ENCODE data around the gene SORCS2. TPM values are rescaled to one million over a fixed set of nuclear protein-coding genes. Genes with fewer than 3 reads are reported as not detected.

Gene SORCS2
- polyA plus RNA-seq, 1 donor from 2014 or later: not detected

DNA sequence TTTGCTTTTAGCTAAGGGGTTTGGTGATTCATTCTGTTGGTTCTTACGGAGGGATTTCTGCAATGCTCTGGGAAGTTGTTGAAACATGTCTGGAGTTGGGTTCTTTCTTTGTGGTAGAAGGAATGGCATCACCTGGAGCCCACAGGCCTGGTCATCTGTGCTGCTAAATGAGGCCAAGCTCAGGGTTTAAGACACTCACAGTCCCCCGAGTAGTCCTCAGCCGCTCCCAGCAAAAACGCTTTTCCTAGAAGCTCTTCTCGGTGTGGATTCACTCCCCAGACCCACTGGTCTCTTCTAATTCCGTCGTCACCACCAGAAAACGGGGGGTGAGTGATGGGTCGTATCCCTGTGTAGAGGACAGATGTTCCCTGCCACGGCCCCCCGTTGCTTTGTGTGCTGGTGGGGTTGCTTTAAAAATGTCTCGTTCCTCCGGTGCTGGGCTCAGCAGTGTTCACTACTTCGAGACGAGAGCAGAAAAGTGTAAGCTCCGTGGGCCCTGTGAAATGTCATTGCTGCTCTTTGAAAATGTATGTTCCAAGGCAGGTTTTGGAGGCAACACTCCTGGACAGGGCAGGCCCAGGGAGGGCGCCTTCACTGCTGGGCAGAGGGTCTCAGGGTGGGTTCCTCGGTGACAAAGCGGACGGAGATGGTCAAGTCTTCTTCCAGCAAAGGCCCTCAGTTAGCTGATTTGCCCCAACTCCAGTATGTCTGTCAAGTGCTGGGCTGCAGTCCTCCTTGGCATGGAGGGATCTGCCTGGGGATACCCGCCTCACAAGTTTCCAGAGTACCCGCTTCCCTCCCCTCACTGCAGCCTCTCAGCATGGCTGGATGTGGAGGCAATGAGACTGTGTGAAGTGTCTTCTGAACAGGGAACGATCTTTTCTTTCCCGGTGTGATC, 205.1 kb downstream of the SORCS2 start:
- no peak overlapping the region for H3K27ac Mint-ChIP-seq
- H3K4me1 Mint-ChIP-seq: no peaks in the 10 kb centered on the region
- peaks cover 1% of the 10 kb centered on the region for H3K27me3 Mint-ChIP-seq
- no peaks in the 10 kb centered on the region for H3K36me3 Mint-ChIP-seq
- peaks cover 2 to 12% (median 5%) of the 10 kb centered on the region in 3 donors for H3K9me3 Mint-ChIP-seq
- no peak overlapping the region for H3K4me3 Mint-ChIP-seq

DNA sequence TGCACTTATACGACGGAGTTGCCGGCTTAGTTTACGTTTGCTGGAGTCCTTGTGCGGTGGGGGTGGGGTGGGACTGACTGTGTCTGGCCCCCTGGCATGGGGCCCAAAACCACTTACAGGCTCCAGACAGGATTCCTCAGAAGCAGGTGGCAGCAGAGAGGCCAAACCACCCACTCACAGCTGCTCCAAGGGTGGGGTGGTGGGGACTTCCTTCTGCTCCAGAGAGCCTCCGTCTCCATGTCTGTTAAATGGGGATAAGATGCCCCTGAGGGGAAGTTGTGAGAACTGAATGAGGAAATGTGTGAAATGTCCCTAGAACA, 205.7 kb downstream of the SORCS2 start:
- H3K27ac Mint-ChIP-seq: no peak overlapping the region
- peaks cover 1% of the 10 kb centered on the region for H3K27me3 Mint-ChIP-seq
- H3K9me3 Mint-ChIP-seq: peaks cover 2 to 12% (median 5%) of the 10 kb centered on the region in 3 donors
- no peak overlapping the region for H3K4me3 Mint-ChIP-seq
- no peaks in the 10 kb centered on the region for H3K36me3 Mint-ChIP-seq
- no peaks in the 10 kb centered on the region for H3K4me1 Mint-ChIP-seq

DNA sequence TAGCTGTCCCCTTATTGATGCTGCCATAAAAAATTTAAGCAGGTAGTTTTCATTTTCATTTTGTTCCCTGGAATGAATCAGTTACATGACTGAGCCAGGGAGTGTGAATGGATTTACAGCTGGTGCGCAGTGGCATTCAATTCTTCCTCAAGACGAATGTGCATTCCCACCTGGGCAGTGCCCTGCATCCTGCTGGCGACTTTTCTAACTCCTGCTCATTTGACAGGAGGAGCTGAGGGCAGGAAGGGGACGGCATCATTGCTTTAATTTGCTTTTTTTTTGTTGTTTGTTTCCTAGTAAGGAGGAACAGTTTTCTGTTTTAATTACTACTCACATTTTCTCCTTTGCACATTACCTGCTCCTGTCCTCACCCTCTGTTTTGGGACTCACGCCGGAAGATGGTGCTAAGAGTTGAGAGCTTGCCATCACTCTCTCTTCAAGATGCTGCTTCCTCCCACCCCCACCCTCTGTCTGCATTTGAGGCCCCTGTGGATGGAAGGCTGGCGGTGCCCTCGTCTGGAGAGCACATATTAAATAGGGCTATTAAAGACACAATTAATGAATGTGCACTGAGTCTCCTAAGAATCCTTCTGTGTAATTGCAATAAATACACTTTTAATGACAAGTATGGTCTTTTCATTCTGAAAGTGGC, 206.6 kb downstream of the SORCS2 start:
- H3K36me3 Mint-ChIP-seq: no peaks in the 10 kb centered on the region
- H3K4me3 Mint-ChIP-seq: no peak overlapping the region
- H3K27ac Mint-ChIP-seq: no peak overlapping the region
- H3K27me3 Mint-ChIP-seq: peaks cover 1% of the 10 kb centered on the region
- no peaks in the 10 kb centered on the region for H3K4me1 Mint-ChIP-seq
- H3K9me3 Mint-ChIP-seq: peaks cover 2 to 12% (median 5%) of the 10 kb centered on the region in 3 donors

DNA sequence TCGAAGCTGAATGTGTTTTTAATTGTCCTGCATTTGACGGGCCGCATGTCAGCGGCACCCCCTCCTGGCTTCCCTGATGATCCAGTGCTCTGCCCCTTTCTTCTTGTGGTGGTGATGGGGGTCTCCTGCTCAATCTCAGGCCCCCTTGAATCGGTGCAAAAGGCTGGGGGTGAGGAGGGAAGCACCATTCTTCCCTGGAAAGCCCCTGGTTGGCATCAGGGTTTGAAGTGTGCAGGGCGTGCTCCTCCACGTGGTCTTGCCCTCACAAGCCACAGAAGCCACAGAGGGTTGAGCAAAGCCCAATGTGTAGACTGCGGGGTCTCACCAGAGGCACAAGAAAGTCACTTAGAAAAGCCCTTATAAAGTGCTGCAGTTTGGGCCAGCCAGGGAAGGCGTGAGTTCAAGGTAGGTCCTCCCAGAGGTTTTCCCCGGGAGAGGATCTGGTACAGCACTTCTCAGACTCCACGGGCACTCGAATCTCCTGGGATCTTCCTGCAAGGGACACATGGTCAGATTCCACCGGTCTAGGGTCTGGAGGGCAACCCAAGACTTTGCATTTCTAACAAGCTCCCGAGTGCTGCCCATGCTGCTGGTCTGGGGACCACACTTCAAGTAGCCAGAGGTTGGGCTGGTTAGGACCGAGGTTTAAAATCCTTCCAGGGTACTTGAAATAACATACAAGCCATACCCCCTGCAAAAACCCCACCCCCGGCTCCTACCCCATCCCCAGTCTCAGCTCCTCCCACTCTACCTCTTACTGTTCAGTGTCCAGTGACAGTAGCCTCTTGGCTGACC, 207.3 kb downstream of the SORCS2 start:
- Mint-ChIP-seq H3K27me3 (peaks cover 1% of the 10 kb centered on the region), H3K27ac (no peak overlapping the region), H3K4me3 (no peak overlapping the region), H3K36me3 (no peaks in the 10 kb centered on the region), H3K4me1 (no peaks in the 10 kb centered on the region), H3K9me3 (peaks cover 2 to 12% (median 7%) of the 10 kb centered on the region in 3 donors)

DNA sequence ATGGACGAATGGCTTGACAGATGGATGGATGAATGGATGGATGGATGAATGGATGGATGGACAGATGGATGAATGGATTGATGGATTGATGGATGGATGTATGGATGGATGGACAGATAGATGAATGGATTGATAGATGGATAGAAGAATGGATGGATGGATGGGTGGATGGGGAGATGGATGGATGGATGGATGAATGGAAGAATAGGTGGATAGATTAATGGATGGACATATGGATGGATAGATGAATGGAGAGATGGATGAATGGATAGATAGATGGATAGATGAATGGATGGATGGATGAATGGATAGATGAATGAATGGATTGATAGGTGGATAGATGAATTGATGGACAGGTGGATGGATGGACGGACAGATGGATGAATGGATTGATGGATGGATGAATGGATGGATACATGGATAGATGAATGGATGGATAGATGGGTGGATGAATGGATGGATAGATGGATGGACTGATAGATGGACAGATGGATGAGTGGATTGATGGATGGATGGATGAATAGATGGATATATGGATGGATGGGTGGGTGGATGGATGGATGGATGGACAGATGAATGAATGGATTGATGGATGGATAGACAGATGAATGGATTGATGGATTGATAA, 208.4 kb downstream of the SORCS2 start:
- no peak overlapping the region for H3K4me3 Mint-ChIP-seq
- H3K36me3 Mint-ChIP-seq: no peaks in the 10 kb centered on the region

DNA sequence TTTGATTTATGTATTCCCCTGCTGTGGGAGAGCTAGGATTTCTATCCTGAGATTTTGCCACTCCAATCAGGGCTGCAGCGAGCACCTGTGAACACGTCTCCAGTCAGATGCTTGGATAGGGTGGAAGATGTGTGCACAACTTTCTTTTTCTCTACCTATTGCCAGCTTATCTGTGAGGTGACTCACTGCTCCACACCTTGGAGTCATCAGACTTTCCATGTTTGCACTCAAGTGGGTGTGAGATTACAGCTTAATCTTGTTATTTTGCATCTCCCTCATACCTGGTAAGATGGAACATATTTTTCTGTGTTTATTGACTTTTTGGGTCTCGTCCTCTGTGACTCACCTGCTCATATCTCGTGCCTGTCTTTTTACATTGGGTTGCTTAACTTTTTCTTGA, 210.2 kb downstream of the SORCS2 start:
- Mint-ChIP-seq H3K4me1 (no peaks in the 10 kb centered on the region), H3K9me3 (peaks cover 8 to 19% (median 12%) of the 10 kb centered on the region in 3 donors), H3K27me3 (peaks cover 1% of the 10 kb centered on the region), H3K4me3 (no peak overlapping the region), H3K27ac (no peak overlapping the region), H3K36me3 (no peaks in the 10 kb centered on the region)

More for the DNA sequence above, 208.4 kb downstream of the SORCS2 start:
- Mint-ChIP-seq H3K27me3 (peaks cover 1% of the 10 kb centered on the region), H3K27ac (no peak overlapping the region), H3K9me3 (peaks cover 3 to 16% (median 7%) of the 10 kb centered on the region in 3 donors), H3K4me1 (no peaks in the 10 kb centered on the region)

DNA sequence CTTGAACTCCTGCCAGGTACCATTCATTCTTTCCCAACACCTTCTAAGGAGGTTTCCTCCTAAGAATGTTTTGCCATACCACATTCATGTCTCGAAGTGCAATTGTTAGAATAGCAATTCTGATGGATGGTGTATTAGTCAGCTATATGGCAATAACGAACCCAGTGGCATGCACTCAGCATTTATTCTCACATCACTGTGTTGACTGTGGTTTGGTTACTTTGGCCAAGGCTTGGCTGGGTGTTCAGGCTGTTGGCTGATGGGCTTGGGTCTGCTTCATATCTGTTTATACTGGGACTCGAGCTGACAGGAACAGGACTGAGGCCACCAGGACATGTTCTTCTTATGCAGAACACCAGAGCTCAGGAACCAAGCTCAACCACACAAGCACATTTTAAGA, 210.7 kb downstream of the SORCS2 start:
- Mint-ChIP-seq H3K4me1 (no peaks in the 10 kb centered on the region), H3K27ac (no peak overlapping the region), H3K4me3 (peak overlapping the region in 1 of 4 donors; percentile 30), H3K36me3 (no peaks in the 10 kb centered on the region), H3K27me3 (peaks cover 1% of the 10 kb centered on the region), H3K9me3 (peaks cover 8 to 23% (median 13%) of the 10 kb centered on the region in 3 donors)

DNA sequence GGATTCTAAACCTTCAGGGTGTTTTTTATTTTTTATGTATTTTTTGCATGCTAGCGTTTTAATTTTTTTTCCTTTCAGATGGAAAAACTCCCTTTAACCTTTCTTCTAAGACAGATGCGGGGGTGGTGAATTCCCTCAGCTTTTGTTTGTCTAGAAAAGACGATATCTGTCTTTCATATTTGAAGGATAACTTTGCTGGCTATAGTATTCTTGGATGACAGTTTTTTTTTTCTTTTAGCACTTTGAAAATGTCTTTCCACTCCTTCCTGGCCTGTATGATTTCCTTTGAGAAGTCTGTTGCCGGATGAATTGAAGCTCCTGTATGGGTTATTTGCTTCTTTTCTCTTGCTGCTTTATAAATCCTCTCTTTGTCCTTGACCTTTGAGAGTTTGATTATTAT, 215.8 kb downstream of the SORCS2 start:
- Mint-ChIP-seq H3K4me1 (no peaks in the 10 kb centered on the region), H3K27me3 (peaks cover 2% of the 10 kb centered on the region), H3K27ac (no peak overlapping the region), H3K36me3 (no peaks in the 10 kb centered on the region), H3K9me3 (peaks cover 4 to 26% (median 22%) of the 10 kb centered on the region in 3 donors), H3K4me3 (no peak overlapping the region)

DNA sequence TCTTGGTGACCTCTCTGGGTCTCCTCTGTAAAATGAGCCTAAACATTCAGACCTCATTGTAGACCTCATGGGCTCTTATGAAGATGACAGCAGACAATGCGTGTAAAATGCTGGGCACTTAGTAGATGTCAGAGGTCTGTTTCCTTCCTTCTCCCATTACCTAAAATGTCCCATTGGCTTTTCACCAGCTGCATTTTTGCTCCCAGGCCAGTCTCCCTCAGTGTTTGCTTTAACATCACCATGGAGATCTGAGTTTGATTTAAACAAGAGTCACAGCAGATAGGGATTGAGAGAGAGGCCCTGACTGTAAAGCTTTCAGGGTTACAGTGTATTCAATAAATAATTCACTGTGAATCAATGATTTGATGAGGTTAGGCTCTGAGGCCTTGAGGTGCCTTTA, 218.1 kb downstream of the SORCS2 start:
- H3K9me3 Mint-ChIP-seq: peaks cover 1 to 26% (median 22%) of the 10 kb centered on the region in 3 donors
- H3K27me3 Mint-ChIP-seq: peaks cover 5% of the 10 kb centered on the region
- no peaks in the 10 kb centered on the region for H3K36me3 Mint-ChIP-seq
- no peak overlapping the region for H3K27ac Mint-ChIP-seq
- no peak overlapping the region for H3K4me3 Mint-ChIP-seq
- no peaks in the 10 kb centered on the region for H3K4me1 Mint-ChIP-seq

DNA sequence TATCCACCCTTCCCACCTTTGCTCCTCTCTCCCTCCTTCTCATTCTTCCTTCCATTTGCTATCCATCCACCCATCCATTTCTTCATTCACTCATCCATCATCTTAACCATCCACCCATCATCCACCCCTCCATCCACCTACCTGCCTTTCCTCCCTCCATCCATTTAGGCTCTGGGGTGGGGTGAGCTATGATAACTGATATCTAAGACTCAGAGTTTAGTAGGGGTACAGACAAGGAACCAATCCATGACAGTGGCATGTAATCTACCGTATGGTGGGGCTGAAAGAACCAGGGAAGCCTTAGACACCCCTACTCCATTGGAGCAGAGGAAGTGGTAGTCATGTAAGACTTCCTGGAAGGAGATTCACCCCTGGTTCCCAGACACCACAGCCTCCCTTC, 219.2 kb downstream of the SORCS2 start:
- Mint-ChIP-seq H3K27me3 (peaks cover 7% of the 10 kb centered on the region), H3K27ac (no peak overlapping the region), H3K4me1 (no peaks in the 10 kb centered on the region), H3K36me3 (no peaks in the 10 kb centered on the region), H3K4me3 (peak overlapping the region in 1 of 4 donors; percentile 67), H3K9me3 (peaks cover 2 to 21% (median 18%) of the 10 kb centered on the region in 3 donors)

DNA sequence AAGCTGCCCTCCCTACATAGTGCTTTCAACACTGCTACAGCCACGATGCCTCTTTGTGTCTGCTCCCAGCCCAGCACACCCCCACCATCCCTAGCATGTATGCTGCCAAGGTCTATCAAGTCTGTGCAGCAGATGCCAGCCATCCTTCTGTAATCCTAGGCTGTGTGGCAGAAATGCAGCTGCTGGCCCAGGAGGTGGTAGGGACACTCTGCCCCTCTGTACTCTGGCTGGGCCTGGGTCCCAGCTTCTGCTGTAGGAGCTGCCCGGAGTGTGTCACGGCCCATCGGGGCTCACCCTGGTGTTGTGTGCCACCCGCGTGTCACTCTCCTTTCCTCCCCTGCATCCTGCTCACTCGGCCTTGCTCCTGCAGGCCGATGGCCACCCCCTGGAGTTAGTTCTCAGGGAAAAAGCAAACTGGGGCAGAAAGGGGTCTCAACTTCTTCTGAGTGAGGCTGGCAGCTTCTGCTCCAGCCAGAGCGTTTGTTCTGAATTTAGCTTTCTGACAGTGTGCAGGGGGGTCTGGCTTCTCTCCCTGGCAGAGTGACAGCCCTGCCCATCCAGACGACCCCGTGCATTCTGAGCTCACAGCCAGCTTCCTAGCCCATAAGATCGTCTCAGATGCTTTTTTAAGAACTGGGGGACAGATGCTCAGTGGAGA, 219.7 kb downstream of the SORCS2 start:
- Mint-ChIP-seq H3K27ac (no peak overlapping the region), H3K9me3 (peaks cover 3 to 23% (median 21%) of the 10 kb centered on the region in 3 donors), H3K4me1 (no peaks in the 10 kb centered on the region), H3K4me3 (no peak overlapping the region), H3K36me3 (no peaks in the 10 kb centered on the region), H3K27me3 (peaks cover 7% of the 10 kb centered on the region)

DNA sequence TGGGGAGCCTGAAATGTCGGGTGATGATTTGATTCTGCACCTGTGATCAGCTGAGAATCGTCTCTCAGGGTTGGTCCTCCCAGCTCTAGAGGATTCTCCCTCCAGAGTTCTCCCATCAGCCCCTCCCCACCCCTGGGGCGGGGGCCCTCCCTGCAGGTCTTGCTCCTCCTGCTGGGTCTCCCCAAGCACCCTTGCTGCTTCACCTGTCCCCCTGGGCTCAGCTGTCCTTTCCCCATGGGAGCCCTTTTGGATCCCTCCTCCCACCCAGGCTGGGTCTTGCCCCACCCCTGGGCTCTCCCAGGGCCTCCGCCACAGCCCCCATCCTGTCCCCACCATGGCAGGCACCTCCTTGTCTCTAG, 220.2 kb downstream of the SORCS2 start:
- no peaks in the 10 kb centered on the region for H3K36me3 Mint-ChIP-seq
- no peak overlapping the region for H3K27ac Mint-ChIP-seq
- H3K27me3 Mint-ChIP-seq: peaks cover 7% of the 10 kb centered on the region
- H3K4me3 Mint-ChIP-seq: no peak overlapping the region
- H3K4me1 Mint-ChIP-seq: no peaks in the 10 kb centered on the region
- peaks cover 3 to 23% (median 16%) of the 10 kb centered on the region in 3 donors for H3K9me3 Mint-ChIP-seq

DNA sequence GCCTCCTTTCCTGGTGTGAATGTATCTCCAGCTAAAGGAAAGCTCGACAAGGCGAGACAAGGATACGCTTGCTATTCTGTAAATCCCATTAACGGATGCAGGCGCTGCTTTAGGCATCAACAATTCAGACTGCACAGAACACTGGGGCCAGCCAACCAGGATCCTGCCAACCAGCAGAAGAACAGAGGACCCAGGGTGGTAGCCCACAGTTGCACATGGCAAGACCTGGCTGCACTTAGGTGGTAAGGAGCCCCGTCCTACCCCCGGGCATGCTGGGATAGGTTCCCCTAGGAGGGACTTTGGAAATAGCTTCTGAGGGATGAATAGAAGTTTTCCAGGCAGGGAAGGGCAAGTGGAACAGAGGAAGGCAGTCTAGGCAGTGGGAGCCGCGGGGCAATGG, 221.7 kb downstream of the SORCS2 start:
- Mint-ChIP-seq H3K9me3 (peaks cover 6 to 15% (median 12%) of the 10 kb centered on the region in 3 donors), H3K36me3 (no peaks in the 10 kb centered on the region), H3K4me1 (no peaks in the 10 kb centered on the region), H3K27me3 (peaks cover 7% of the 10 kb centered on the region), H3K4me3 (peak overlapping the region in 1 of 4 donors; percentile 49), H3K27ac (no peak overlapping the region)

DNA sequence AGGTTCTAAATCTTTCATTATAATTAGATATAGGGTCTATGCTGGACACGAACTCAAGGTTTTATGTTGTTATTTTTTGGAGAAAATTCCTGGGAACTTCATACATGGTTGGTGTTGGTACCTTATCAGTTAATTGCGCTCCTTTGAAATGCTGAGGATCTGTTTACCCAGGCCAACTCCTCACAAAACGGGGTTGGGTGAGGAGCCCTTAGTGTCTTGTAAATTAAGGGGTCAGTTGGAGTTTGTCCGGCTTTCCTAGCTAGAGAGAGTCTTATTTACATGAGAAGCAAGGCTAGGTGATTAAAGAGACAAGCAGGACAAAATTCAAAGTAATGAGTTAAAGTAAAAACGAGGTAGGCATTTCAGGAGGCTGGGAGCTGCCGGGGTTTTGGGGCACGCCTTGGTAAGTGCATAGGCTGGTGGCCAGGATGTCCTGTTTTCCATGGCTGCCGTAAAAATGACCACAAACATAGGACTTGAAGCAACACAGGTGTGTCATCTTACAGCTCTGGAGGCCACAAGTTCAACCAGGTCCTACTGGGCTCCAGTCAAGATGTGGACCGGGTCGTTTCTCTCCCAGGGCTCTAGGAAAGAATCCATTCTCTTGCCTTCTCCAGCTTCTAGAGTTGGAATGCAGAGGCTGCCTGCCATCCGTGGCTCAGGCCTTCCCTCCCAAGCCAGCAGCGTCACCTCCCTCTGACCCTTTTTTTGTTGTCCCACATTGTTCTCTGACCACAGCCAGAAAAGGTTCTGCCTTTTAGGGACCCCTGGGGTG, 222.6 kb downstream of the SORCS2 start:
- peaks cover 6 to 14% (median 9%) of the 10 kb centered on the region in 3 donors for H3K9me3 Mint-ChIP-seq
- H3K36me3 Mint-ChIP-seq: no peaks in the 10 kb centered on the region
- H3K27me3 Mint-ChIP-seq: peaks cover 7% of the 10 kb centered on the region
- H3K4me3 Mint-ChIP-seq: no peak overlapping the region
- H3K27ac Mint-ChIP-seq: no peak overlapping the region
- no peaks in the 10 kb centered on the region for H3K4me1 Mint-ChIP-seq
